CD4-positive, alpha-beta T cell (primary cell): ENCODE data around the gene ARHGEF33. TPM values are rescaled to one million over a fixed set of nuclear protein-coding genes. Genes with fewer than 3 reads are reported as not detected.
A peak's percentile ranks its signal among the peaks of the same experiment; 100 is the strongest.

Source experiments
- ATAC-seq: fragments of 200-7000 bp; cut with Tn5 transposase; one replicate; pipeline ENCODE4 v1.10.0; 2022; ENCODE audit warnings: mild to moderate bottlenecking; ENCODE audit not compliant: poor library complexity
- CTCF ChIA-PET: fragments of 350-600 bp; sonication (Branson Sonifier 250); formaldehyde crosslinking; loops from one replicate; lab custom pipeline; 2021; ENCODE audit warnings: antibody characterized with exemption, inconsistent platforms; lab: Charles Lee
- POLR2A ChIA-PET: fragments of 350-600 bp; sonication (Branson Sonifier 250); formaldehyde crosslinking; loops from one replicate; lab custom pipeline; 2021; ENCODE audit warnings: antibody characterized with exemption, inconsistent platforms; lab: Charles Lee
- DNase-seq, 14 experiments: peaks; one replicate each; pipeline ENCODE4 v3.0.0-alpha.2; 2013 to 2020; ENCODE audit warnings: mixed read lengths in 2 of 14
- H3K27ac ChIP-seq, 2 donors: one replicate each; pipeline versions ENCODE4 v1.5.1 to v1.7.0; 2013; ENCODE audit warnings: low read length in 2 of 2, low read depth in 1 of 2, mild to moderate bottlenecking in 1 of 2
- H3K27me3 ChIP-seq, 2 experiments: 1 replicate in 1 of 2; 2 replicates in 1 of 2; pipeline versions ENCODE4 v1.6.1 to v1.7.0; 2013; ENCODE audit warnings: low read length in 2 of 2, control low read depth in 1 of 2, mild to moderate bottlenecking in 1 of 2, moderate library complexity in 1 of 2; ENCODE audit not compliant: insufficient read depth in 2 of 2, control insufficient read depth in 1 of 2
- H3K36me3 ChIP-seq: one replicate; pipeline ENCODE4 v1.6.1; 2013; ENCODE audit warnings: low read length, control low read depth; ENCODE audit not compliant: insufficient read depth
- H3K4me1 ChIP-seq: one replicate; pipeline ENCODE4 v1.6.1; 2013; ENCODE audit warnings: low read length, control low read depth; ENCODE audit not compliant: insufficient read depth
- H3K4me3 ChIP-seq: one replicate; pipeline ENCODE4 v1.5.1; 2013; ENCODE audit warnings: mild to moderate bottlenecking, low read length, moderate library complexity
- H3K9me3 ChIP-seq, 2 experiments: 1 replicate in 1 of 2; 2 replicates in 1 of 2; pipeline versions ENCODE4 v1.6.1 to v1.7.0; 2013; ENCODE audit warnings: low read length in 2 of 2, mild to moderate bottlenecking in 2 of 2, control low read depth in 1 of 2, moderate library complexity in 1 of 2; ENCODE audit not compliant: control insufficient read depth in 1 of 2, insufficient read depth in 1 of 2
- H3K27ac Mint-ChIP-seq: one replicate; pipeline ENCODE4 v1.8.0; 2020; ENCODE audit warnings: mixed read lengths
- H3K27me3 Mint-ChIP-seq: one replicate; pipeline ENCODE4 v1.8.0; 2021; ENCODE audit warnings: mixed read lengths
- H3K36me3 Mint-ChIP-seq: one replicate; pipeline ENCODE4 v1.8.0; 2021; ENCODE audit warnings: low read depth, mixed read lengths
- H3K4me1 Mint-ChIP-seq: one replicate; pipeline ENCODE4 v1.8.0; 2021; ENCODE audit warnings: low read depth, mixed read lengths
- H3K4me3 Mint-ChIP-seq: one replicate; pipeline ENCODE4 v1.8.0; 2020; ENCODE audit warnings: mild to moderate bottlenecking, mixed read lengths
- H3K9me3 Mint-ChIP-seq: one replicate; pipeline ENCODE4 v1.8.0; 2020; ENCODE audit warnings: mixed read lengths
- intact Hi-C, 2 experiments: fragments of 100-400 bp; cut with DNase I in 1 of 2; cut with micrococcal nuclease in 1 of 2; formaldehyde crosslinking; loops; one replicate each; pipeline versions ENCODE4 v1.15.1 to v1.9.0; 2023 to 2025; cut with DNase I, micrococcal nuclease
- total RNA-seq, 174 experiments: library from RNA in 2 of 174; stranded (reverse) in 2 of 174; gene quantifications; one replicate each; pipeline ENCODE4 v1.2.3 and lab custom pipeline; 2021 to 2026
- TF ChIP-seq, protein P1 (sequence below): fragments of 200-600 bp; IDR thresholded peaks from one replicate; pipeline ENCODE4 v1.8.0; 2022; ENCODE audit warnings: antibody characterized with exemption, mild to moderate bottlenecking

Gene ARHGEF33
- total RNA-seq, 2 experiments from 2014 or later, result not detected

DNA sequence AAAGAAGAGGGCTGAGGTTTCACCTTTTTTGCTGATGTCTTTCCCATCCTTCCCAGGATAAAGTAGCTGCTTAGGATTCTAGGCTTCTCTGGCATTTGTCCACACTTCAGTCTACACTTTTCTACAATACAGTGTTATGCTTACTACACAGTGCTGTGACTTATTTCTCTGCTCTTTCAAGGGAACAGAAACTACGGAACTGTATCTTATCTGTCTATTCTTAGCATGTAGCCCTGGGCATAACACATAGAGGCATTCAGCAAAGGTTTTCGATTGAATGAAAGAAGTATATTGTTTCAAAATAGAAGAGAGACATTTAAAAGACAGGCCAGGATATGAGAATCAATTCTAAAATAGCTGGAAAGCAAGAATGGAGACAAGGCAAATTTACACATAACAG lies 110.9 kb downstream of the ARHGEF33 start:
- ATAC-seq, result no peak
- ChIA-PET POLR2A (no interaction called here), CTCF (interaction anchor here (1.3 kb wide), 1 partner anchor 229 kb away, joined by 5 read pairs; no protein-coding TSS in a partner anchor)
- Mint-ChIP-seq H3K4me3 (no peak overlapping the region), H3K9me3 (no peaks in the 10 kb centered on the region), H3K27me3 (no peaks in the 10 kb centered on the region), H3K36me3 (peaks cover 92% of the 10 kb centered on the region), H3K27ac (no peak overlapping the region), H3K4me1 (no peaks in the 10 kb centered on the region)
- TF ChIP-seq, protein P1, sequence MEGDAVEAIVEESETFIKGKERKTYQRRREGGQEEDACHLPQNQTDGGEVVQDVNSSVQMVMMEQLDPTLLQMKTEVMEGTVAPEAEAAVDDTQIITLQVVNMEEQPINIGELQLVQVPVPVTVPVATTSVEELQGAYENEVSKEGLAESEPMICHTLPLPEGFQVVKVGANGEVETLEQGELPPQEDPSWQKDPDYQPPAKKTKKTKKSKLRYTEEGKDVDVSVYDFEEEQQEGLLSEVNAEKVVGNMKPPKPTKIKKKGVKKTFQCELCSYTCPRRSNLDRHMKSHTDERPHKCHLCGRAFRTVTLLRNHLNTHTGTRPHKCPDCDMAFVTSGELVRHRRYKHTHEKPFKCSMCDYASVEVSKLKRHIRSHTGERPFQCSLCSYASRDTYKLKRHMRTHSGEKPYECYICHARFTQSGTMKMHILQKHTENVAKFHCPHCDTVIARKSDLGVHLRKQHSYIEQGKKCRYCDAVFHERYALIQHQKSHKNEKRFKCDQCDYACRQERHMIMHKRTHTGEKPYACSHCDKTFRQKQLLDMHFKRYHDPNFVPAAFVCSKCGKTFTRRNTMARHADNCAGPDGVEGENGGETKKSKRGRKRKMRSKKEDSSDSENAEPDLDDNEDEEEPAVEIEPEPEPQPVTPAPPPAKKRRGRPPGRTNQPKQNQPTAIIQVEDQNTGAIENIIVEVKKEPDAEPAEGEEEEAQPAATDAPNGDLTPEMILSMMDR, result no peak
- no peaks in the 10 kb centered on the region for H3K27me3 ChIP-seq
- intact Hi-C loops, result no loop called here
- H3K4me3 ChIP-seq, result no peak overlapping the region
- H3K27ac ChIP-seq, result no peak overlapping the region
- no peak for DNase-seq
- no peaks in the 10 kb centered on the region for H3K4me1 ChIP-seq
- no peaks in the 10 kb centered on the region for H3K9me3 ChIP-seq
- peaks cover 74% of the 10 kb centered on the region for H3K36me3 ChIP-seq

DNA sequence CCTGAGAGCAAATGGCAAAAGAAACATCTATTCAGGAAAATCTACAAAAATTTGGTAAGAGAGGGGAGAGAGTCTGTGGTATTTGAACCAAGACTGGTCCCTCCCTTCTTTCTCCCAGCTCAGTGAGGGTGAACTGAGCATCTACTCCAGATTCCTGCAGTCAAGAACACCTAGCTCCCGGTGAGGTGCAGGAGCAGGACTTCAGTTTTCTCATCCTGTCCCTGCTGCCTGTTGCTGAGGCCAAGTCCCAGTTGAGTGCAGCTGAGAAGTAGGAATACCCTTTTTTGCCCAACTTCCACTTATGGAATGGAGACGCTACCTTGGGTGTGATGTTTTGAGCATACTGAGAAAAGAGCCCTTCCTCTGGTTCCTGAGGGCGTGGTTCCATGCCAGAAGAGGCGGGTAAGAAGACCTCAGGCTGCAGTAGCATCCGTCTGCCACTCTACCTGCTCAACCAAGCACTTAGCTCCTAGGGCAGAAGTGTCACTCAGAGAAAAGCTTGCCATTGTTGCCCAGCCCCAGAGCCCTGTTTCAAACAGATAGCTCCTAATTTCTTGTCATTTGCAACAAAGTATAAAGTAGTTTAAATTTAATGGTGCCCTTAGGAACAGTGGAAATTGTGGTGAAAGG lies 118.3 kb downstream of the ARHGEF33 start:
- TF ChIP-seq, protein P1, result no peak
- Histone ChIP-seq H3K4me3 (no peak overlapping the region), H3K9me3 (no peaks in the 10 kb centered on the region), H3K36me3 (peaks cover 70% of the 10 kb centered on the region), H3K4me1 (no peaks in the 10 kb centered on the region), H3K27ac (no peak overlapping the region), H3K27me3 (no peaks in the 10 kb centered on the region)
- Mint-ChIP-seq H3K4me1 (no peaks in the 10 kb centered on the region), H3K4me3 (no peak overlapping the region), H3K27ac (peak overlapping the region; percentile 12), H3K36me3 (peaks cover 90% of the 10 kb centered on the region), H3K9me3 (no peaks in the 10 kb centered on the region), H3K27me3 (no peaks in the 10 kb centered on the region)
- no peak for DNase-seq
- intact Hi-C loops, result no loop called here
- POLR2A ChIA-PET, result interaction anchor here (0.6 kb wide), 1 partner anchor 317 kb away, joined by 3 read pairs; no protein-coding TSS in a partner anchor
- CTCF ChIA-PET, result interaction anchor here (0.7 to 1.2 kb wide), 2 partner anchors 9 kb away, joined by 3 read pairs; no protein-coding TSS in a partner anchor
- no peak for ATAC-seq

DNA sequence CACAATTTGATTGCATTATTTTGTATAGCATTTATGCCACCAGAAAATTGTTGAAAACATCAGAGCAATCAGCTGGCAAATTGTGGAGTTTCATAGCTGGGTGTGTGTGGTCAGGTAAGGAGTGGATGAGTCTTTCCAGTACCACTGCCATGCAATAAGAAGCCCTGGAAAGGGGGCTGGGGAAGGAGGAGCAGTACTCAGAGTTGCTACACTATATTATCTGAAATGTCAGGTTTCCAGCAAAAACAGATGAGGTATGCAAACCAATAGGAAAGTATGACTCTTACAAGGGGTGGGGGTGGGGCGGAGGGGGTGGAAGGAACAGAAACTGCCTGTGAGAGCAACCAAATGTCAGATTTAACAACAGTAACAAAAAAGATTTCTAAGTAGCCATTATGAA lies 119.0 kb downstream of the ARHGEF33 start:
- DNase-seq, result no peak
- ChIA-PET CTCF (interaction anchor here (1.2 kb wide), 1 partner anchor 10 kb away, joined by 3 read pairs; no protein-coding TSS in a partner anchor), POLR2A (no interaction called here)
- H3K27me3 Mint-ChIP-seq, result no peaks in the 10 kb centered on the region
- peak overlapping the region; percentile 12 for H3K27ac Mint-ChIP-seq
- H3K4me1 Mint-ChIP-seq, result no peaks in the 10 kb centered on the region
- no peak for ATAC-seq
- Histone ChIP-seq H3K9me3 (no peaks in the 10 kb centered on the region), H3K27me3 (no peaks in the 10 kb centered on the region), H3K4me1 (no peaks in the 10 kb centered on the region), H3K27ac (no peak overlapping the region), H3K4me3 (no peak overlapping the region), H3K36me3 (peaks cover 70% of the 10 kb centered on the region)
- peaks cover 91% of the 10 kb centered on the region for H3K36me3 Mint-ChIP-seq
- no peak overlapping the region for H3K4me3 Mint-ChIP-seq
- intact Hi-C loops, result no loop called here
- TF ChIP-seq, protein P1, result no peak
- no peaks in the 10 kb centered on the region for H3K9me3 Mint-ChIP-seq
